ENCODE measurements around the gene AXIN1.
"Not testable (repeated sequence)": the region's sequence is repeated elsewhere in the genome, so short reads cannot be mapped to it uniquely, and the experiment has no call there.

The AXIN1 gene

DNA sequence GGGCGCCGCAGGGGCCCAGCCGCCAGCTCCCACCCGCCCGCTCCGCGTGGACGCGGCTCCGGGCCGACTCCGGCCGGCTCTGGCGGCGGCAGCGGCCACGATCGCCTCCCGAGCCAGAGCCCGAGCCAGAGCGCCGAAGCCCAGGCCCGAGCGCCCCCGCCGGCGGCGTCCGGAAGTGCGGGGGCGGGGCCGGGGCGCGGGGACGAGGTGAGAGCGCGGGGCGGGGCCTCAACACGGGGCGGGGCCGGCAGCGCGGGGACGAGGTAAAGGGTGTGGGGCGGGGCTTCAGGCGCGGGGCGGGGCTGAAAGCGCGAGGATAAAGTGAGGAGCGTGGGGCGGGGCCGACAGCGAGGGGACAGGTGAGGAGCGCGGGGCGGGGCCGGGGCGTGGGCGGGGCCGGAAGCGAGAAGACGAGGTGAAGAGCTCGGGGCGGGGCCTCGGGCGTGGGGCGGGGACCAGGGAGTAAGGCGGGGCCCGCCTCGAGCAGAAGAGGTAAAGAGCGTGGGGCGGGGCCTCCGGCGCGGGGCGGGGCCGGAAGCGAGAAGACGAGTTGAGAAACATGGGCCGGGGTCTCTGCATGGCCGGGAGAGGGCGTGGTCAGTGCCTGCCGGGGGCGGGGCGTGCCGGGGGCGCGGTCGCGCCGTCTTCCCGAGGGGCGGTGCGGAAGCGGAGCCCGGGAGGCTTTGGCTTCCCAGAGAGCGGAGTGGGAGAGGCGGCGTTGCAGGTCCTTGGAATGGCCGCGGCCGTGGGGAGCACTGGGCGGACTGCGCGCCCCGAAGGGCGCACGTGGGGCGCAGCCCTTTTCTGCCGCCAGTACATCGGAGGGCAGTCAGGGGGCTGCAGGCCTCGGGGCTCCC is at the start of gene AXIN1:
Gene AXIN1, minus strand, starts transcription at position 177 of the 857 bp plus-strand sequence. CDS start 5,698 bp downstream, outside the sequence.
- peak; percentile 100 for DNase-seq

DNA sequence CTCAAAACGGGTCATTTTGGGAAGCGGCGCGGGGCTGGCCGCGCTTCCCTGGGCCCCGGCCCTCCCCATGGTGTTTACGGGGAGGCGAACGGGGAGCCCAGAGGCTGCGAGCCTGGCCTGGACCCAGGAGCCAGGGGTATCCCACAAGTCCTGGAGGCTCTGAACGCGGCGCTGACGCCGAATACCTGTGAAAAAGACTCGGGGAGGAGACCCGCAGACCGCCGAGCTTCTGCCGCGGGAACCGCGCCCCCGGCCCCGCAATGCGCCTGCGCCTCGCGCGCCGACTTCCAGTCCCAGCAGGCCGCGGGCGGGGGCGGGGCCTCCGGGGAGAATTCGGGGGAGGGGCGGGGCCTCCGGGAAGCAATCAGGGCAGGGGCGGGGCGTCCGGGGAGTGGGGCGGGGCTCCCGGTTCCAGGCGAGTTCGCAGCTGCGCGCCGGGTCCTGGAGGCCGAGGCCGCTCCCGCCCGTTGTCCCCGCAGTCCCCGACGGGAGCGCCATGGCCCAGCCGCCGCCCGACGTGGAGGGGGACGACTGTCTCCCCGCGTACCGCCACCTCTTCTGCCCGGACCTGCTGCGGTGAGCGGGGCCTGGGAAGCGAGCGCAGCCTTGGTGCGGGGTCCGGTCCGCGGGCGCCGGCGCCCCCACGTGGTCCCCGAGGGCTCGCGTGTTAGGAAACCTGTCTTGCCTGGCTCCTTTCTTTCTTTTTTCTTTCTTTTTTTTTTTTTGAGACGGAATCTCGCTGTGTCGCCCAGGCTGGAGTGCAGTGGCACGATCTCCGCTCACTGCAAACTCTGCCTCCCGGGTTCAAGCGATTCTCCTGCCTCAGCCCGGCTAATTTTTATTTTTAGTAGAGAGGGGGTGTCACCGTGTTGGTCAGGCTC is 49.2 kb upstream of the AXIN1 start, which contains the start of gene DECR2:
Gene DECR2, plus strand, starts transcription at position 418 of the 881 bp plus-strand sequence. Its CDS starts 79 bp downstream, at position 497.
- peak; percentile 97 to 99 (median 98) for DNase-seq

- DNase-seq = no peak
These were observed 47.6 kb upstream of the AXIN1 start for GRCh38 chr16:400061-400591.

- DNase-seq = no peak
These were observed 47.0 kb upstream of the AXIN1 start for GRCh38 chr16:399340-400019.

- DNase-seq = no peak
These were observed 46.2 kb upstream of the AXIN1 start for GRCh38 chr16:398561-399339.

DNA sequence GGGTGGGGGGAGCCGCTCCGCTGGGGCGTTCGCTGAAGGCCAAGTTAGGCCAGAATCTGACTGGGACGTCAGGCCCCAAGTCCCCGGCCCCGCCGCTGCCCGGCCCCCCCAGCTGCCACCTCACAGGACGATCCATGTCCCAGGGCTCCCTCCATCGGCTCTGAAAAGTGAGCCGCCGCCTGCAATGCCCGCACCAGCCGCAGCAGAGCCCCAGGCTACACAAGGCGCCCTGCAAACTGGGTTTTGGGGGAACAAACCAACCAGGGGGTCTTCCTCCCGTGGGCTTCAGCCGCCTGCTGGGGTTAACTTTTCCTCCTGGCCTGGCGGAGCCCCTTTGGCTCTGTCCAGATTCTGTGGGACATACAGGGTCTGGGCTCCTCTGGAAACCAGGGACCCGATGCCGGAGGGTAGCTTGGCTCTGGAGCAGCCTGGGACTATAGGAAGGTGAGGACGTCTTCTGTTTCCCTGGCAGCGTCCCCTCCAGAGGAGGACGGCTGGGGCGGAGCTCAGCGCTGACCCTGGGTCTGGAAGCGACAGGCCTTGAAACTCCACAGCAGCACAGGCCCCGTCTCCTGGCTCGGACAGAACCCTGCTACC is 45.3 kb upstream of the AXIN1 start:
- DNase-seq = no peak

- DNase-seq = no peak
These were observed 44.7 kb upstream of the AXIN1 start, which contains the start of gene NME4 for GRCh38 chr16:397135-397661. Gene NME4, plus strand, starts transcription at chr16:397199. Its CDS starts 24 bp downstream, at chr16:397223.

- no peak for DNase-seq
These were observed 44.1 kb upstream of the AXIN1 start for GRCh38 chr16:396605-397004.

GRCh38 chr16:396199-396598 is 43.7 kb upstream of the AXIN1 start:
- DNase-seq = no peak

- DNase-seq = no peak
These were observed 40.0 kb upstream of the AXIN1 start for GRCh38 chr16:392450-393030.

DNA sequence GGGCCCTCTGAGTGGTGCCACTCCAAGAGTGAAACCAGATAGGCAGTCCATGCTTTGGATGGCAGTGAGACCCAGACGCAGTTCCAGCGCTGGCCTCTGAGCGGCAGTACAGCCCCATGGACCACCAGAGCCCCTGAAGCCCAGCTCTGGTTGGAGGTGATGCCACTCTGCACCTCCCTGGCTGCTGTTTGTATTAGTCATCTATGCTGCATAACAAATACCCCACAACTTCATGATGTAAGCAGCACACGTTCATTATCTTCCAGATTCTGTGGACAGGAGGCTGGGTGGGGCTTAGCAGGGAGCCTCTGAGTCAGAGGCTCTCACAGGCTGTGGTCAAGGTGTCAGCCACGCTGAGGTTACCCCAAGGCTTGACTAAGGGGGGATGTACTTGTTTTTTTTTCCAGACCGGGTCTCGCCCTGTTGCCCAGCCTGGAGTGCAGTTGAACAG is 39.4 kb upstream of the AXIN1 start:
- peak; percentile 33 to 73 (median 48) for DNase-seq

GRCh38 chr16:389352-389751 is 36.8 kb upstream of the AXIN1 start:
- no peak for DNase-seq

DNA sequence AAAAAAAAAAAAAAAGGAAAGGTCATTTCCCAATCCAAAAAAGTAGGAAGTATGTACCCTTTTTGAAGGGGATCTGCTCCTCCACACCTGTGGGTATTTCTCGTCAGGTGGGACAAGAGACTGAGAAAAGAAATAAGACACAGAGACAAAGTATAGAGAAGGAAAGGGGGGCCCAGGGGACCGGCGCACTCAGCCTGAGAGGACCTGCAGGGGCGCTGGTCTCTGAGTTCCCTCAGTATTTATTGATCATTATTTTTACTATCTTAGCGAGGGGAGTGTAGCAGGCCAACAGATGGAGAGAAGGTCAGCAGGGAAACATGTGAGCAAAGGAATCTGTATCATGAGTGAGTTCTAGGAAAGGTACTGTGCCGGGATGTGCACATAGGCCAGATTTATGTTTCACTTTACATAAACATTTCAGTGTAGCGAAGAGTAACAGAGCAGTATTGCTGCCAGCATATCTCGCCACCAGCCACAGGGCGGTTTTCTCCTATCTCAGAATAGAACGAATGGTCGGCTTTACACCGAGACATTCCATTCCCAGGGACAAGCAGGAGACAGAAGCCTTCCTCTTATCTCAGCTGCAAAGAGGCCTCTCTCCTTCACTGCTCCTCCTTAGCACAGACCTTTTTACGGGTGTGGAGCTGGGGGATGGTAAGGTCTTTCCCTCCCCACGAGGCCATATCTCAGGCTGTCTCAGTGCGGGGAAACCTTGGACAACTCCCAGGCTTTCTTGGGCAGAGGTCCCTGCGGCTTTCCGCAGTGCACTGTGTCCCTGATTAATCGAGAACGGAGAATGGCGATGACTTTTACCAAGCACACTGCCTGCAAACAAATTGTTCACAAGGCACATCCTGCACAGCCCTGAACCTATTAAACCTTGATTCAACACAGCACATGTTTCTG is 35.5 kb upstream of the AXIN1 start:
- DNase-seq = not testable (repeated sequence)

DNA sequence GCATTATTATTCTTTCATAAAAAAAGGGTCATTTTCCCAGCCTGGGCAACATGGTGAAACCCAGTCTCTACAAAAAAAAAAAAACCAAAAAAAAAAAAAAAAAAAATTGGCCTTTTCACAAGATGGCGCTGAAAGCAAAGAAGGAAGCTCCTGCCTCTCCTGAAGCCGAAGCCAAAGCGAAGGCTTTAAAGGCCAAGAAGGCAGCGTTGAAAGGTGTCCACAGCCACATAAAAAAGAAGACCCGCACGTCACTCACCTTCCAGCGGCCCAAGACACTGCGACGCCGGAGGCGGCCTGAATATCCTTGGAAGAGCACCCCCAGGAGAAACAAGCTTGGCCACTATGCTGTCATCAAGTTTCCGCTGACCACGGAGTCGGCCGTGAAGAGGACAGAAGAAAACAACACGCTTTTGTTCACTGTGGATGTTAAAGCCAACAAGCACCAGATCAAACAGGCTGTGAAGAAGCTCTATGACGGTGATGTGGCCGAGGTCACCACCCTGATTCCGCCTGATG is 34.2 kb upstream of the AXIN1 start:
- no peak for DNase-seq

- DNase-seq = no peak
These were observed 31.0 kb upstream of the AXIN1 start for GRCh38 chr16:383326-384051.

GRCh38 chr16:381789-382717 is 29.5 kb upstream of the AXIN1 start, which contains the start of gene PGAP6:
Gene PGAP6, minus strand, starts transcription at chr16:381978. Its CDS starts 157 bp downstream, at chr16:381821.
- DNase-seq = peak; percentile 49 to 69 (median 54)

Data from activated CD4-positive, CD25-positive, alpha-beta regulatory T cell (primary cell).